Astrocyte (in vitro differentiated cells and primary cell): Measurements from ENCODE around the gene GABARAP.

Experiments
- EZH2 ChIP-seq: IDR thresholded peaks from 2 replicates; pipeline ENCODE4 v1.6.1; 2012; ENCODE audit warnings: mild to moderate bottlenecking, low read length, inconsistent platforms; ENCODE audit not compliant: insufficient read depth
- TF ChIP-seq, protein P1 (sequence below): IDR thresholded peaks from 2 replicates; pipeline ENCODE4 v1.5.1; 2011; ENCODE audit warnings: low read depth, mild to moderate bottlenecking, inconsistent platforms, low read length, moderate library complexity; ENCODE audit not compliant: insufficient read depth

DNA sequence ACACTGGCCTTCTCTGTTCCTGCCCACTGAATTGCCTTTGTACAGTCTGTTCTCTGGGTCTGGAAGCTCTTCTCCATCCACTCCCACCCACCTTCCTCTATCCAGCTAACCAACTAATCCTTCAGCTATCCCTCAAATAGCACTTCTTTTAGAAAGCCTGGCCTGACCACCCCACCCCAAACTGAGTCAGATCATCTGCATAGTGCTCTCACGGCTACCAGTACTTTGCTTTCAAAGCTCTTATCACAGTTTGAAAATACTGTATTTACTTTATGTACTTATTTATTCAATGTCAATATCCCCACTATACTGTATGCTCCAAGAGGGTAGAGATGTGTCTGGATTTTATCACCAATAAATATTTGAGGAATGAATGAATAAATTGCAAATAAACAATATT is 24.5 kb upstream of the GABARAP start:
- TF ChIP-seq EZH2 = no peak
- TF ChIP-seq, protein P1, sequence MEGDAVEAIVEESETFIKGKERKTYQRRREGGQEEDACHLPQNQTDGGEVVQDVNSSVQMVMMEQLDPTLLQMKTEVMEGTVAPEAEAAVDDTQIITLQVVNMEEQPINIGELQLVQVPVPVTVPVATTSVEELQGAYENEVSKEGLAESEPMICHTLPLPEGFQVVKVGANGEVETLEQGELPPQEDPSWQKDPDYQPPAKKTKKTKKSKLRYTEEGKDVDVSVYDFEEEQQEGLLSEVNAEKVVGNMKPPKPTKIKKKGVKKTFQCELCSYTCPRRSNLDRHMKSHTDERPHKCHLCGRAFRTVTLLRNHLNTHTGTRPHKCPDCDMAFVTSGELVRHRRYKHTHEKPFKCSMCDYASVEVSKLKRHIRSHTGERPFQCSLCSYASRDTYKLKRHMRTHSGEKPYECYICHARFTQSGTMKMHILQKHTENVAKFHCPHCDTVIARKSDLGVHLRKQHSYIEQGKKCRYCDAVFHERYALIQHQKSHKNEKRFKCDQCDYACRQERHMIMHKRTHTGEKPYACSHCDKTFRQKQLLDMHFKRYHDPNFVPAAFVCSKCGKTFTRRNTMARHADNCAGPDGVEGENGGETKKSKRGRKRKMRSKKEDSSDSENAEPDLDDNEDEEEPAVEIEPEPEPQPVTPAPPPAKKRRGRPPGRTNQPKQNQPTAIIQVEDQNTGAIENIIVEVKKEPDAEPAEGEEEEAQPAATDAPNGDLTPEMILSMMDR = no peak
